Thoracic aorta (tissue), 2 donors: Measurements from ENCODE around the gene GPR62. TPM values are rescaled to one million over a fixed set of nuclear protein-coding genes. Genes with fewer than 3 reads are reported as not detected.

Experiments
- ATAC-seq: fragments of 150-250 bp; one replicate; pipeline ENCODE4 v1.8.0; 2017; ENCODE audit warnings: low read depth; ENCODE audit not compliant: insufficient number of reproducible peaks, low FRiP score
- DNase-seq: peaks from one replicate; pipeline ENCODE4 v3.0.0-alpha.2; 2020; ENCODE audit warnings: low spot score
- H3K27ac ChIP-seq, 2 donors: fragments of 200-600 bp; sonication (generic); 1 replicate in 1 of 2; 2 replicates in 1 of 2; pipeline ENCODE4 v1.5.1; 2016; ENCODE audit warnings: mild to moderate bottlenecking in 2 of 2, moderate library complexity in 2 of 2
- H3K27me3 ChIP-seq: fragments of 200-600 bp; sonication (generic); replicated peaks from 2 replicates; pipeline ENCODE4 v1.6.0; 2016; ENCODE audit warnings: mild to moderate bottlenecking; ENCODE audit not compliant: insufficient read depth
- H3K36me3 ChIP-seq: fragments of 200-600 bp; sonication (generic); one replicate; pipeline ENCODE4 v1.5.1; 2016
- H3K4me1 ChIP-seq, 2 donors: fragments of 200-600 bp; sonication (generic); 1 replicate in 1 of 2; 2 replicates in 1 of 2; pipeline versions ENCODE4 v1.5.1 to v1.6.0; 2016; ENCODE audit warnings: low read depth in 2 of 2, mild to moderate bottlenecking in 1 of 2; ENCODE audit not compliant: control insufficient read depth in 1 of 2
- H3K4me3 ChIP-seq: fragments of 200-600 bp; sonication (generic); 2 replicates; pipeline ENCODE4 v1.5.1; 2016; ENCODE audit warnings: mild to moderate bottlenecking
- H3K9me3 ChIP-seq: fragments of 200-600 bp; sonication (generic); 2 replicates; pipeline ENCODE4 v1.5.1; 2016
- total RNA-seq, 2 donors: library from RNA; depleted of rRNA; stranded (reverse); fragments of >200 nt; gene quantifications; one replicate each; pipeline versions ENCODE4 v1.1.0 to v1.2.3, GENCODE V29; 2016
- TF ChIP-seq, protein P1 (sequence below): fragments of 200-600 bp; sonication (generic); IDR thresholded peaks from one replicate; pipeline ENCODE4 v1.5.1; 2019; ENCODE audit warnings: antibody characterized with exemption

GPR62 gene
- total RNA-seq, 2 donors from 2014 or later = not detected

DNA sequence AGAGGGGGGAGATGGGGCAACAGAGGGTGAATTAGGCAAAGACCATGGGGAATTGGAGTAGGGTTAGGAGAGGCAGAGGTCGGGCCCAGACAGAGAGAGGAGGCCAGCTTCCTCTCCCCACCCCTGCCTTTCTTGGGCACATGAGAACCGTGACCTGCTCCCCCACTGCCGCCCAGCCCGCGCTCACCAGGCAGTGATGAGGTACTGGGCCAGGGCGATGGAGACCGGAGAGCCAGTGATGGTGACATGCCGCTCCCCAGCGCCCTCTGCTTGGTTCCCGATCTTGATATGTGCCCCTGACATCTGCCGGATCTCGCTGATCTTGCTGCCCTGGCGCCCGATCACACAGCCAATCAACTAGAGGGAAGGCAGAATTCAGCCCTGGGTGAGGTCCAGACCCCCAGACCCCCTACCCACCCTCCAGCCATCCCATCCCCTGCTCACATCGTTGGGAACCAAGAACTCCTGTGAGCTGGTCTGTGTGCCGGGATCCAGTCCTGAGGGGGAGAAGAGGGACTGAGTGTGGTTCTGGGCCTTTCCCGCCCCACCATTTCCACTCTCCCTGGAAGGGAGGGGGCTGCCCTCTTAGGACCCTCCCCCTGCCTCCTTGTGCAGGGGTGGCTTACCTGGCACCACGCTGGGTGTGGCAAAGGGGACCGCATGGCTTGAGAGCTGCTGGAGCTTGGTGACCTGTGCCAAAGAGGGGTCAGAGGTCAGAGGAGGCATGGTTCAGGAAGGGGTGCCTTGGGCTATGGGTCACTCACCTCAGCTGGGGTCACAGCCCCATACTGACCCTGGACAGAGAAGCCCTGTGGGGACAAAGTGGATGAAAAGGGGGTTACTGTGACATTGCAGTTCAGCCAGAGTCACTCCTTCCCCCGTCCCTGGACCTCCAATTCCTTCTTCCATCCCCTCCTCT lies 3.7 kb downstream of the GPR62 start:
- no peak overlapping the region for H3K27ac ChIP-seq
- TF ChIP-seq, protein P1, sequence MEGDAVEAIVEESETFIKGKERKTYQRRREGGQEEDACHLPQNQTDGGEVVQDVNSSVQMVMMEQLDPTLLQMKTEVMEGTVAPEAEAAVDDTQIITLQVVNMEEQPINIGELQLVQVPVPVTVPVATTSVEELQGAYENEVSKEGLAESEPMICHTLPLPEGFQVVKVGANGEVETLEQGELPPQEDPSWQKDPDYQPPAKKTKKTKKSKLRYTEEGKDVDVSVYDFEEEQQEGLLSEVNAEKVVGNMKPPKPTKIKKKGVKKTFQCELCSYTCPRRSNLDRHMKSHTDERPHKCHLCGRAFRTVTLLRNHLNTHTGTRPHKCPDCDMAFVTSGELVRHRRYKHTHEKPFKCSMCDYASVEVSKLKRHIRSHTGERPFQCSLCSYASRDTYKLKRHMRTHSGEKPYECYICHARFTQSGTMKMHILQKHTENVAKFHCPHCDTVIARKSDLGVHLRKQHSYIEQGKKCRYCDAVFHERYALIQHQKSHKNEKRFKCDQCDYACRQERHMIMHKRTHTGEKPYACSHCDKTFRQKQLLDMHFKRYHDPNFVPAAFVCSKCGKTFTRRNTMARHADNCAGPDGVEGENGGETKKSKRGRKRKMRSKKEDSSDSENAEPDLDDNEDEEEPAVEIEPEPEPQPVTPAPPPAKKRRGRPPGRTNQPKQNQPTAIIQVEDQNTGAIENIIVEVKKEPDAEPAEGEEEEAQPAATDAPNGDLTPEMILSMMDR = no peak
- H3K4me1 ChIP-seq = peaks cover 3 to 43% of the 10 kb centered on the region in 2 donors
- H3K4me3 ChIP-seq = no peak overlapping the region
- no peaks in the 10 kb centered on the region for H3K27me3 ChIP-seq
- ATAC-seq (no peak), DNase-seq (no peak)
- H3K9me3 ChIP-seq = no peaks in the 10 kb centered on the region
- H3K36me3 ChIP-seq = peaks cover 17% of the 10 kb centered on the region

- DNase-seq (no peak), ATAC-seq (no peak)
- no peak overlapping the region for H3K4me3 ChIP-seq
- no peaks in the 10 kb centered on the region for H3K27me3 ChIP-seq
- peaks cover 10 to 51% of the 10 kb centered on the region in 2 donors for H3K4me1 ChIP-seq
- H3K36me3 ChIP-seq = peaks cover 17% of the 10 kb centered on the region
- TF ChIP-seq, protein P1 = no peak
- H3K9me3 ChIP-seq = no peaks in the 10 kb centered on the region
- H3K27ac ChIP-seq = no peak overlapping the region
Observed at GRCh38 chr3:51959651-51960050, 4.5 kb downstream of the GPR62 start.

- ATAC-seq = no peak
- no peak overlapping the region for H3K27ac ChIP-seq
- TF ChIP-seq, protein P1 = no peak
- no peaks in the 10 kb centered on the region for H3K9me3 ChIP-seq
- peaks cover 18 to 56% of the 10 kb centered on the region in 2 donors for H3K4me1 ChIP-seq
- H3K27me3 ChIP-seq = no peaks in the 10 kb centered on the region
- DNase-seq = no peak
- no peak overlapping the region for H3K4me3 ChIP-seq
- peaks cover 17% of the 10 kb centered on the region for H3K36me3 ChIP-seq
Observed at GRCh38 chr3:51960386-51960785, 5.2 kb downstream of the GPR62 start.

- DNase-seq (no peak), ATAC-seq (no peak)
- TF ChIP-seq, protein P1 = no peak
- Histone ChIP-seq H3K27ac (no peak overlapping the region), H3K36me3 (peaks cover 17% of the 10 kb centered on the region), H3K27me3 (no peaks in the 10 kb centered on the region), H3K4me3 (no peak overlapping the region), H3K4me1 (peaks cover 24 to 56% of the 10 kb centered on the region in 2 donors), H3K9me3 (no peaks in the 10 kb centered on the region)
Observed at GRCh38 chr3:51961011-51961410, 5.8 kb downstream of the GPR62 start.

GRCh38 chr3:51961602-51962569 lies 6.7 kb downstream of the GPR62 start:
- TF ChIP-seq, protein P1 = no peak
- Histone ChIP-seq H3K27ac (no peak overlapping the region), H3K36me3 (peaks cover 17% of the 10 kb centered on the region), H3K4me3 (no peak overlapping the region), H3K27me3 (no peaks in the 10 kb centered on the region), H3K4me1 (peaks cover 27 to 54% of the 10 kb centered on the region in 2 donors), H3K9me3 (no peaks in the 10 kb centered on the region)
- ATAC-seq (no peak), DNase-seq (no peak)
